HepG2 (cell line): Measurements from ENCODE around the gene PPP1R13B. TPM values are rescaled to one million over a fixed set of nuclear protein-coding genes. Genes with fewer than 3 reads are reported as not detected.

Source experiments
- DMAP1 ChIP-seq: IDR thresholded peaks from 2 replicates; pipeline ENCODE4 v1.6.1; 2016
- DNMT3B ChIP-seq: conservative IDR thresholded peaks from 2 replicates; pipeline ENCODE4 v1.6.1; 2016; ENCODE audit warnings: missing biosample characterization, control low read depth
- FOXK1 ChIP-seq: sonication (generic); formaldehyde crosslinking; IDR thresholded peaks from 2 replicates; pipeline ENCODE4 v1.4.0; 2020; ENCODE audit warnings: low read depth, missing genetic modification reagents, borderline replicate concordance
- FOXO1 ChIP-seq: sonication (generic); formaldehyde crosslinking; IDR thresholded peaks from 2 replicates; pipeline ENCODE4 v1.4.0; 2020; ENCODE audit warnings: missing genetic modification reagents
- HNF4G ChIP-seq, 2 experiments: sonication (generic) in 1 of 2; formaldehyde crosslinking in 1 of 2; IDR thresholded peaks; 2 replicates each; pipeline versions ENCODE4 v1.4.0 to v1.6.1; 2011 to 2020; ENCODE audit warnings: borderline replicate concordance in 2 of 2, low read depth in 2 of 2, mild to moderate bottlenecking in 2 of 2, low read length in 1 of 2, missing genetic modification reagents in 1 of 2, moderate library complexity in 1 of 2
- IKZF4 ChIP-seq: sonication (generic); formaldehyde crosslinking; IDR thresholded peaks from 2 replicates; pipeline ENCODE4 v1.5.1; 2020; ENCODE audit warnings: borderline replicate concordance, mild to moderate bottlenecking, low read depth, missing genetic modification reagents; ENCODE audit errors: not compliant biosample characterization
- MAFG ChIP-seq: sonication (generic); formaldehyde crosslinking; IDR thresholded peaks from 2 replicates; pipeline ENCODE4 v1.5.1; 2020; ENCODE audit warnings: mild to moderate bottlenecking, missing genetic modification reagents
- MIER2 ChIP-seq: IDR thresholded peaks from 2 replicates; pipeline ENCODE4 v1.6.1; 2016; ENCODE audit warnings: missing biosample characterization, missing genetic modification reagents
- MIXL1 ChIP-seq: IDR thresholded peaks from 2 replicates; pipeline ENCODE4 v1.6.1; 2016
- SALL1 ChIP-seq: sonication (generic); formaldehyde crosslinking; IDR thresholded peaks from 2 replicates; pipeline ENCODE4 v1.8.0; 2022; ENCODE audit warnings: mild to moderate bottlenecking, missing genetic modification reagents
- SATB2 ChIP-seq: sonication (generic); formaldehyde crosslinking; IDR thresholded peaks from 2 replicates; pipeline ENCODE4 v1.5.0; 2020; ENCODE audit warnings: missing genetic modification reagents
- SETDB1 ChIP-seq: sonication (generic); formaldehyde crosslinking; IDR thresholded peaks from 2 replicates; pipeline ENCODE4 v1.5.1; 2020; ENCODE audit warnings: missing genetic modification reagents, mild to moderate bottlenecking, borderline replicate concordance
- TEAD3 ChIP-seq: optimal IDR thresholded peaks from 2 replicates; pipeline ENCODE3; 2016; ENCODE audit warnings: borderline replicate concordance
- WIZ ChIP-seq: sonication (generic); formaldehyde crosslinking; IDR thresholded peaks from 2 replicates; pipeline ENCODE4 v1.5.1; 2020; ENCODE audit warnings: mild to moderate bottlenecking, missing genetic modification reagents
- YEATS4 ChIP-seq: sonication (generic); formaldehyde crosslinking; IDR thresholded peaks from 2 replicates; pipeline ENCODE4 v1.4.0; 2020; ENCODE audit warnings: missing genetic modification reagents, borderline replicate concordance
- ZBTB37 ChIP-seq: sonication (generic); formaldehyde crosslinking; IDR thresholded peaks from 2 replicates; pipeline ENCODE4 v1.4.0; 2020; ENCODE audit warnings: mild to moderate bottlenecking, missing genetic modification reagents
- ZFP37 ChIP-seq: sonication (generic); formaldehyde crosslinking; IDR thresholded peaks from 2 replicates; pipeline ENCODE4 v1.4.0; 2020; ENCODE audit warnings: missing genetic modification reagents, borderline replicate concordance
- ZNF224 ChIP-seq: sonication (generic); formaldehyde crosslinking; IDR thresholded peaks from 2 replicates; pipeline ENCODE4 v1.5.0; 2020; ENCODE audit warnings: mild to moderate bottlenecking, missing genetic modification reagents
- ZNF367 ChIP-seq: sonication (generic); formaldehyde crosslinking; IDR thresholded peaks from 2 replicates; pipeline ENCODE4 v1.4.0; 2020; ENCODE audit warnings: missing genetic modification reagents, borderline replicate concordance
- ZNF710 ChIP-seq: sonication (generic); formaldehyde crosslinking; IDR thresholded peaks from 2 replicates; pipeline ENCODE4 v1.5.0; 2020; ENCODE audit warnings: mild to moderate bottlenecking, missing genetic modification reagents, borderline replicate concordance
- ZNF83 ChIP-seq: sonication (generic); formaldehyde crosslinking; IDR thresholded peaks from 2 replicates; pipeline ENCODE4 v1.4.0; 2020; ENCODE audit warnings: missing genetic modification reagents, mild to moderate bottlenecking, borderline replicate concordance
- ZNF883 ChIP-seq: sonication (generic); formaldehyde crosslinking; IDR thresholded peaks from 2 replicates; pipeline ENCODE4 v1.5.1; 2020; ENCODE audit warnings: mild to moderate bottlenecking, missing genetic modification reagents; ENCODE audit errors: not compliant biosample characterization
- ZNF891 ChIP-seq: sonication (generic); formaldehyde crosslinking; IDR thresholded peaks from 2 replicates; pipeline ENCODE4 v1.5.0; 2020; ENCODE audit warnings: mild to moderate bottlenecking, missing genetic modification reagents
- ZSCAN12 ChIP-seq: sonication (generic); formaldehyde crosslinking; IDR thresholded peaks from 2 replicates; pipeline ENCODE4 v1.9.0; 2021; ENCODE audit warnings: mild to moderate bottlenecking, missing genetic modification reagents
- ZSCAN30 ChIP-seq: sonication (generic); formaldehyde crosslinking; IDR thresholded peaks from 2 replicates; pipeline ENCODE4 v1.5.0; 2020; ENCODE audit warnings: mild to moderate bottlenecking, missing genetic modification reagents
- ZSCAN31 ChIP-seq: sonication (generic); formaldehyde crosslinking; IDR thresholded peaks from 2 replicates; pipeline ENCODE4 v1.5.0; 2020; ENCODE audit warnings: low read depth, mild to moderate bottlenecking, missing genetic modification reagents
- ZZZ3 ChIP-seq: sonication (generic); formaldehyde crosslinking; IDR thresholded peaks from 2 replicates; pipeline ENCODE4 v1.4.0; 2020; ENCODE audit warnings: missing genetic modification reagents, mild to moderate bottlenecking, borderline replicate concordance
- polyA plus RNA-seq, 8 experiments: library from polyadenylated mRNA; depleted of rRNA in 3 of 8; stranded (reverse) in 7 of 8; unstranded in 1 of 8; fragments of >200 nt; fragmentation: Illumina TruSeq in 4 of 8; extraction: Trizol in 4 of 8; gene quantifications; 2 replicates each; pipeline versions ENCODE4 v1.2.1 to v1.2.3, GENCODE V29; 2011 to 2016; ENCODE audit warnings: low read depth in 4 of 8, missing spikeins in 1 of 8, mixed read lengths in 1 of 8; ENCODE audit not compliant: insufficient read depth in 1 of 8
- total RNA-seq, 5 experiments: library from RNA; depleted of rRNA; stranded (reverse); fragments of >200 nt; fragmentation: Illumina TruSeq; extraction: Trizol; gene quantifications; 2 replicates each; pipeline ENCODE4 v1.2.3, GENCODE V29; 2016; ENCODE audit warnings: low read depth in 1 of 5

The PPP1R13B gene
- total and polyA plus RNA-seq, 2 of the 13 experiments (the other 11 are each of a cell fraction or from before 2014, with no cell fraction given) = 4.6 to 9.4 TPM

- TF ChIP-seq ZNF710 = peak; percentile 68; the same call in 1 of the 2 replicates
- TF ChIP-seq ZSCAN12 (CRISPR knock-in tag) = 0 out of 2 replicates have a peak, but pooled peaks have one; percentile 45
- peak; percentile 98 for TF ChIP-seq ZSCAN30 (CRISPR knock-in tag)
- TF ChIP-seq ZBTB37 (CRISPR knock-in tag) = peak; percentile 55; the same call in 1 of the 2 replicates
- TF ChIP-seq MIER2 (CRISPR knock-in tag) = peak; percentile 78; the same call in 1 of the 2 replicates
- peak; percentile 89; the same call in 1 of the 2 replicates for TF ChIP-seq DNMT3B (CRISPR knock-in tag)
- peak; percentile 96 for TF ChIP-seq YEATS4 (CRISPR knock-in tag)
- peak; percentile 99 for TF ChIP-seq SALL1 (CRISPR knock-in tag)
- peak; percentile 95 for TF ChIP-seq ZNF891 (CRISPR knock-in tag)
- TF ChIP-seq ZZZ3 = 0 out of 2 replicates have a peak, but pooled peaks have one; percentile 67
- peak; percentile 95 for TF ChIP-seq SATB2 (CRISPR knock-in tag)
- no peak for TF ChIP-seq HNF4G (IDR thresholded peaks at IDR 0.05; ENCODE audit: borderline replicate concordance, low read depth, low read length)
- TF ChIP-seq HNF4G (CRISPR knock-in tag; IDR thresholded peaks at IDR 0.05; ENCODE audit: borderline replicate concordance, low read depth) = peak; percentile 72; the same call in 1 of the 2 replicates
- TF ChIP-seq ZFP37 (CRISPR knock-in tag) = peak; percentile 98
- TF ChIP-seq MAFG = no peak
- TF ChIP-seq FOXK1 = 0 out of 2 replicates have a peak, but pooled peaks have one; percentile 29
- peak; percentile 17; the same call in 1 of the 2 replicates for TF ChIP-seq ZNF367 (CRISPR knock-in tag)
- TF ChIP-seq ZSCAN31 = peak; percentile 75; the same call in 1 of the 2 replicates
- no peak for TF ChIP-seq SETDB1 (CRISPR knock-in tag)
- TF ChIP-seq TEAD3 = peak; percentile 92
- TF ChIP-seq DMAP1 (CRISPR knock-in tag) = peak; percentile 93
- peak; percentile 81 for TF ChIP-seq FOXO1
- TF ChIP-seq ZNF883 = peak; percentile 77
- peak; percentile 89; the same call in 1 of the 2 replicates for TF ChIP-seq WIZ (CRISPR knock-in tag)
- peak; percentile 90 for TF ChIP-seq MIXL1 (CRISPR knock-in tag)
- TF ChIP-seq ZNF224 = no peak; the same call in 1 of the 2 replicates
- TF ChIP-seq ZNF83 (CRISPR knock-in tag) = peak; percentile 95; the same call in 1 of the 2 replicates
- TF ChIP-seq IKZF4 (CRISPR knock-in tag) = peak; percentile 99
Measured at GRCh38 chr14:103881268-103882201, 34.2 kb upstream of the PPP1R13B start (continued).
